Measurements from ENCODE around the gene MXI1.
"Not testable (repeated sequence)": the region's sequence is repeated elsewhere in the genome, so short reads cannot be mapped to it uniquely, and the experiment has no call there.

Gene MXI1

GRCh38 chr10:110324201-110324804 is 116.9 kb downstream of the MXI1 start:
- no peak for DNase-seq

GRCh38 chr10:110324805-110325280 is 117.4 kb downstream of the MXI1 start:
- DNase-seq, result no peak

- DNase-seq, result no peak
These were observed 119.1 kb downstream of the MXI1 start for GRCh38 chr10:110326351-110327032.

- DNase-seq, result no peak
These were observed 120.0 kb downstream of the MXI1 start for GRCh38 chr10:110327262-110327914.

GRCh38 chr10:110330675-110331074 is 123.3 kb downstream of the MXI1 start:
- no peak for DNase-seq

GRCh38 chr10:110331226-110331795 is 123.9 kb downstream of the MXI1 start:
- DNase-seq, result not testable (repeated sequence)

- no peak for DNase-seq
These were observed 126.8 kb downstream of the MXI1 start for GRCh38 chr10:110334061-110334656.

- no peak for DNase-seq
These were observed 128.1 kb downstream of the MXI1 start for GRCh38 chr10:110335314-110336064.

GRCh38 chr10:110336111-110336721 is 128.8 kb downstream of the MXI1 start:
- DNase-seq, result no peak

Data from DMS 273 treated with DMSO at 0.1 percent for 48 hours (cell line).